PC-3 (cell line): ENCODE results near the gene SLAMF1.
"Not testable (repeated sequence)": the region's sequence is repeated elsewhere in the genome, so short reads cannot be mapped to it uniquely, and the experiment has no call there.

Source experiments
- CTCF ChIP-seq: fragments of 300-600 bp; sonication (generic); conservative IDR thresholded peaks from 2 replicates; pipeline ENCODE4 v1.5.1; 2017; ENCODE audit warnings: antibody characterized with exemption, low read depth, mild to moderate bottlenecking, low read length
- EZH2 ChIP-seq: fragments of 300-600 bp; sonication (generic); IDR thresholded peaks from one replicate; pipeline ENCODE4 v1.6.1; 2017; ENCODE audit warnings: antibody characterized with exemption, mild to moderate bottlenecking, low read length; ENCODE audit not compliant: unreplicated experiment
- EZH2phosphoT487 ChIP-seq: fragments of 300-600 bp; sonication (generic); IDR thresholded peaks from 2 replicates; pipeline ENCODE4 v1.6.1; 2018; ENCODE audit warnings: mild to moderate bottlenecking, antibody characterized with exemption, low read length, borderline replicate concordance

GRCh38 chr1:160563230-160563629 is 83.6 kb downstream of the SLAMF1 start:
- not testable (repeated sequence) for TF ChIP-seq CTCF, EZH2, EZH2phosphoT487
